HG03025 (cell line): ENCODE measurements around the gene PFN2.
"Not testable (repeated sequence)": the region's sequence is repeated elsewhere in the genome, so short reads cannot be mapped to it uniquely, and the experiment has no call there.

Source experiments
- ATAC-seq: cut with Tn5 transposase; IDR thresholded peaks from one replicate; pipeline ENCODE4 v1.9.1; 2021; ENCODE audit warnings: mild to moderate bottlenecking, moderate library complexity; ENCODE audit not compliant: unreplicated experiment, low FRiP score

PFN2 gene

GRCh38 chr3:149969110-149969939 is 1.4 kb downstream of the PFN2 start:
- peak; percentile 0 for ATAC-seq

DNA sequence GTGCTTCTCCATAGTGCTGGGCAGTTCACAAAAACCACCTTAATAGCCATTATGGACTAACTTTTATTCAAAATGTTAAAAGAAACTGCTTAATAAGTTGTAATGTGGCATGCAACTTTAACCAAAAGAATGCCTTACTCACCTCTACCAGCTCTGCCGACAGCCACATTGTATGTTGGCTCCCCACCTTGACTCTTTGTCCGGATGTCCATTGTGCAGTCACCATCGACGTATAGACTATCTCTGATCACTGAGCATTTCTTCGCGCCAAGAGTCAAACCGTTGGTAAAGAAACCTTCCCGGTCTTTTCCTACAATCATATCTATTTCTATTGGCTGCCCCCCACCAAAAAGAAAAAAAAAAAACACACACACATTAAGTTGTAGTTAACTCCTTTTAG is 2.5 kb downstream of the PFN2 start:
- no peak for ATAC-seq

DNA sequence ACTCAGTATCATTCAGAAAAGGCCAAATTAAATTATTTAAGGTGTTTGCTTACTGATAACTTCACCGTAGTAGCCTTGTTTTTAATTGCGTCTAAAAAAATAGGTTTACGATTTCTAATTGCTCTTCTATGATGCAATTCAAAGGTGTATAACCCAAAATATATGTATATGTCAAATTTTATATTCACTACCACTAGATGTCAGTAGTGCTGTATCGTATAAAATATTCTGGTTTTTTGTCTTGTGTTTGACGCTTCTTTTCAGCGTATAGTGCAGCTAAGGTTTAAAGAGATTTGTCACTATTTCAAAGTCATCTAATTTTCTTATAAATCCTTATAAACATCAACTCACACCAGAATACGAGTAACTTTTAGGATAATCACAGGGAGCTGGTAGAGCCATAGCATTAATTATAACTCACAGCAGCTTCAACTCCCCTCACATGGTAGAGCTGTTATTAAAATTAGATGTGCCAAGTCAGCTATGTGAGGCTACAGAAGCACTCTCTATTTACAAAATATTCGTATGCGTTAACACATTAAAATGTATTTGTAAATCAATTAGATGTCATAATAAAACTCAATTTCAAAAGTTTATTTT is 3.5 kb downstream of the PFN2 start:
- no peak for ATAC-seq

GRCh38 chr3:149965278-149965677 is 5.4 kb downstream of the PFN2 start:
- ATAC-seq = no peak

DNA sequence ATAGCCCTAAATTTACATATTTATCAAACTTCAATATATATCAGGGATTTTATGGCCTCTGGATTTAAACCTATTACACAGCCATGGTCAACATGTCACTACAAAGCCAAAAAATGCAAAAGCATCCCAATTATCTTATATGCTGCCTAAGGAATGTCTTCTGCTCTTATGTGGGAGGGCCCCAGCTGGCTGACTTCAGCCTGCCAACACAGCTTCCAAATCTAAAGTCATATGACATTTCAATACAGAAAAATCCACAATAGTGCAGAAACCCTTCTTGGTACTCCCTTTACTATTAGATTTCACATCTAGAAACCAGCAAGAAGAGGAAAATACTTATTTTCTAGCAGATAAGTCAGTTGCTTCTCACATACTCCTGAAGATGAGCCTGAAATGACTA is 6.4 kb downstream of the PFN2 start:
- no peak for ATAC-seq

DNA sequence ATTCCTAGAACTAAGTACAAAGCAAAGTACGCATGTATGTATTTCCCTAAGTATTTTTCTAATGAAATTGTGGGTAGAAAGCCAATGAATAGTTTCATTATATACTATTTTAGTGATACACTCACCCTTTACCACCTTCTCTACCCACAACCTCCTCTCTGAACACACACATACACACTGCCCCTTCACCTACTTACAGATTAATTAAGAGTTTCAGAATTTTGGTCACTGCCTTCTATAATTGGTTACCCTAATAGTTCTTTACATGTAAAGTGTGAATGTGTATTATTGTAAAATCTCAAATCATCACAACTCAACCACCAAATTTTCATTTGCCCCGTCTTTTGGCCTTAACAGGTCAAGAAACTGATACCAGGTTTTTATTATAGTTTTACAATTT is 7.2 kb downstream of the PFN2 start:
- ATAC-seq = no peak

DNA sequence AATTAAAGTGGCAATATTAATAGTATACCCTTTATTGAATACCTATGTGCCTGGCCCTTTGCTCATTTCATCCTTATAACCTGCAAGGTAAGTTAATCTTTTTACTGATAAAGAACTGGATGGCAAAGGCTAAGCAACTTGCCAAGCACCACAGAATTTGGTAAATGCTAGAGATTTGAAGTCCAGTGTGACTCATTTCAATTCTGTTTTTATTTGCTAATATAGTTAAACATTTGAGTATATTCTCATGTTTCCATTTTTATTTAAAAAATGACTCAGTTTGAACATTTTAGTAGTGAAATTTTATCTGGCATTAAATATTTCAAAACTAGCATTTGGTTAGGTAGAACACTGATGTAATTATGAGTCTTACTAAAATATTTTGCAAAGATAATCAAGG is 11.3 kb downstream of the PFN2 start:
- ATAC-seq = no peak

DNA sequence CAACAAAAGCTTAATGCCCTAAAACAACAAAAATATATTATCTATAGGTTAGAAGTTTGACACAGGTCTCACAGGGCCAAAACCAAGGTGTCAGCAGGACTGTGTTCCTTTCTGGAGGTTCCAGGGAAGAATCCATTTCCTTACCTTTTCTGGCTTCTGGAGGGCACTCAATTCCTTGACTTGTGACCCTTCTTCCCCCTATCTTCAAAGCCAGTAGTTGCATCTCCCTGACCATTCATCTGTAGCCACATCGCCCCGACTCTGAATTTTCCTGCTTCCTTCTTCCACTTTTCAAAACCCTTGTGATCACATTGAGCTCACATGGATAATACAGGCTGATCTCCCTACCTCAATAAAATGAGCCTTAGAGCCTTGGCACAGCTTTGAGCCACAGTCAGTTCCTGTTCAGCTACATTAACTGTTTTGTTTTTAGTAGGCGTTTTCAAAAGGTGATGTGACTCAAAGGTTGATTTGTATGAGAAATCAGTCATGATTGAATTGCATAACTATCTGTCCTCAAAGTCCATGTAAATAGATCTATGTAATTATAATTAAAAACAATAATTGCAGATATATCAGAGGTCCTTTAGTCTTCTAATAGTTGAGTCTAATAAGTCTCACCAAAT is 12.4 kb downstream of the PFN2 start:
- no peak for ATAC-seq

DNA sequence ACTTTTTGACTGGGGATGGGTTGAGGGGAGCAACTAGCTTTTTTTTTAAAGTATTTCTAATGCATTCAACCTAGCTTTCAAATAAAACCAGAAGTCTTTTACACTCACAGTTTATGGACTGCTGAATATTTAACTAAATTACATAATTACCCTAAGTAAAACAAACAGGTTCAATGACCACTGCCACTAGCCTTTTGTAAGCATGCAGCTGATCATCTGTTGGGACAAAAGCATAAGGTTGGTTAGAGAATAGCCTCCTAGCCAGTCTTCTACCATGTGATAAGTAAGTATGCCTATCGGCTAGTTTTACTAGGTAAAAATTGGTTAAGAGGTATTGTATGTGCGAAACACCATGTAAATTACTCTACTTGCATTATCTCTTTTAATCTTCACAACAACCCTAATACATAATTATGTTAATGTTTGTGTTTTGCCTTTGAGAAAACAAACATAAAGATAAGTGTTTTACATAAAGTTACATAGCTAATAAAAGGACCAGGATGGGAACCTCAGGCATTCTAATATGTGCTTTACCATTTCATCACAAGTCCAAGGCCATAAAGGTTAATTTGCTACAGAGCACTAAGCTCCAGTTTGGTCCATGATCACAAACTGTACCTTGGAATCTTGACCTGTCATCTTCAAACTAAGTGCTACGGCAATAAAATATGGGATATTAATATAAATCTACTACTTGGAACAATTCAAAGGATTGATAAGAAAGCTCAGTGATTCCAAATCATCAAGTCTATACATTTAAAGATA is 13.2 kb downstream of the PFN2 start:
- ATAC-seq = no peak

GRCh38 chr3:149955449-149955848 is 15.2 kb downstream of the PFN2 start:
- no peak for ATAC-seq

GRCh38 chr3:149954812-149955211 is 15.9 kb downstream of the PFN2 start:
- ATAC-seq = no peak

DNA sequence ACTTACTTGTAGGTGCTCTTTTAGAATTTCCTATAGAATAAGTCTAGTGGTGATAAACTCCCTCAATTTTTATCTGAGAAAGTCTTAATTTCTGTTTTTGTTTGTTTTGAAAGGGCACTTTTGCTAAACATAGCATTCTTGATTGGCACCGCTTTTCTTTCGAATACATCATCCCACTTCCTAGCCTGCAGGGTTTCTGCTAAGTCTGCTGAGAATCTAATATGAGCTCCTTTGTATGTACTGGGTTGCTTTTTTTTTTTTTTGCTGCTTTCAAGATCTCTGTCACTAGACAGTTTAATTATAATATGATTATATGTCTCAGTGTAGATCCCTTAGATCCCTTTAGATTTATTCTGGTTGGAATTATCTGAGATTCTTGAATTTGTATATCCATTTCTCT is 21.5 kb downstream of the PFN2 start:
- ATAC-seq = no peak

DNA sequence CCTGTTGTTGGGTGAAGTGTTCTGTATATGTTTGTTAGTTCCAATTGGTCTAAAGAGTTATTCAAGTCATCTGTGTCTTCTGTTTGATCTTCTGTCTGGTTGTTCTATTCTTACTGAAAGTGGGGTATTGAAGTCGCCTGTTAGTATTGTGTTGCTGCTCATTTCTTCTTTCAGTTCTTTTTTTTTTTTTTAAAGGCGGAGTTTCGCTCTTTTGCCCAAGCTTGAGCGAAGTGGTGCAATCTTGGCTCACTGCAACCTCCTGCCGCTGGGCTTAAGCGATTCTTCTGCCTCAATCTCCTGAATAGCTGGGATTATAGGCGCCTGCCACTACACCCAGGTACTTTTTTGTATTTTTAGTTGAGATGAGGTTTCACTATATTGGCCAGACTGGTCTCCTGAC is 23.5 kb downstream of the PFN2 start:
- no peak for ATAC-seq

DNA sequence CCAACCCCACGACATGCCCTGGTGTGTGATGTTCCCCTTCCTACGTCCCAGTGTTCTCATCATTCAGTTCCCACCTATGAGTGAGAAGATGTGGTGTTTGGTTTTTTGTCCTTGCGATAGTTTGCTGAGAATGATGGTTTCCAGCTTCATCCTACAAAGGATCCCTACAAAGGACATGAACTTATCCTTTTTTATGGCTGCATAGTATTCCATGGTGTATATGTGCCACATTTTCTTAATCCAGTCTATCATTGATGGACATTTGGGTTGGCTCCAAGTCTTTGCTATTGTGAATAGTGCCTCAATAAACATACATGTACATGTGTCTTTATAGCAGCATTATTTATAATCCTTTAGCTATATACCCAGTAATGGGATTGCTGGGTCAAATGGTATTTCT is 26.7 kb downstream of the PFN2 start:
- ATAC-seq = not testable (repeated sequence)

DNA sequence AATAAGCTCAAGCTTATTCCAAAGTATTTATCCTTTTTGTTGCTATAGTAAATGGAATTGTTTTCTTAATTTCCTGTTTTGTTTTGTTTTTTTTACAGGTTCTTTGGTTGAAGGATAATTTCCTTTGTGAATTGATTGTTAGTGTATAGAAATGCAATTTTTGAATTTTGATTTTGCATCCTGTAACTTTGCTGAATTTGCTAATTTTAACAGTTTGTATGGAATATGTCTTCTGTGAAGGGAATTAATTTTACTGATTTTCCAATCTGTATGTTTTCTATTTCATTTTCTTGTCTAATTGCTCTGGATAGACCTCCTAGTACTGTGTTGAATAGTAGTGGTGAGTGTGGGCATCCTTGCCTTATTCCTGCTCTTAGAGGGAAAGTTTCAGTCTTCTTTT is 28.3 kb downstream of the PFN2 start:
- ATAC-seq = no peak

DNA sequence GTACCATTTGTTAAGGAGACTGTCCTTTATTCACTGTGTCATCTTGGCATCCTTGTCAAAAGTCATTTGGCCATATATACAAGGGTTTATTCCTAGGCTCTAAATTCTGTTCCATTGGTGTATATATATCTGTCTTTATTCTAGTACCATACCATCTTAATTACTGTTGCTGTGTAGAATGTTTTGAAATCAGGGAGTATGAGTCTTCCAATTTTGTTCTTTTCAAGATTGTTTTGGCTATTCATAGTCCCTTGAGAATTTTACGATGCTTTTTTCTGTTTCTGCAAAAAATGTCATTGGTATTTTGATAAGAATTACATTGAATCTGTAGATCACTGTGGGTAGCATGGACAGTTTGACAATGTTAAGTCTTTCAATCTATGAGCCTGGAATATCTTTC is 28.7 kb downstream of the PFN2 start:
- no peak for ATAC-seq

DNA sequence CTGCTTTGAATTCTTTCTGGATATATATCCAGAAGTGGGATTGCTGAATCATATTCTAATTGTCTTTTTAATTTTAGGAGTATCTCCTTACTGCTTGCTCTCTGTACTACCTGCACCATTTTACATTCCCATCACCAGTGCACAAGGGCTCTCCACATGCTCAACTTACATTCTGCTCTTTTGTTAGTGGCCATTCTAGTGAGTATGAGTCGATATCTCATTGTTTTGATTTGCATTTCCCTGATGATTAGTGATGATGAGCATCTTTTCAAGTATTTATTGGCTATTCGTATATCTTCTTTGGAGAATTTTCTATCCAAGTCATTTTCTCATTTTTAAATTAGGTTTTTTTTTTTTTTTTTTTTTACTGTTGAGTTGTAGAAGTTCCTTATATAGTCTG is 29.5 kb downstream of the PFN2 start:
- ATAC-seq = no peak

DNA sequence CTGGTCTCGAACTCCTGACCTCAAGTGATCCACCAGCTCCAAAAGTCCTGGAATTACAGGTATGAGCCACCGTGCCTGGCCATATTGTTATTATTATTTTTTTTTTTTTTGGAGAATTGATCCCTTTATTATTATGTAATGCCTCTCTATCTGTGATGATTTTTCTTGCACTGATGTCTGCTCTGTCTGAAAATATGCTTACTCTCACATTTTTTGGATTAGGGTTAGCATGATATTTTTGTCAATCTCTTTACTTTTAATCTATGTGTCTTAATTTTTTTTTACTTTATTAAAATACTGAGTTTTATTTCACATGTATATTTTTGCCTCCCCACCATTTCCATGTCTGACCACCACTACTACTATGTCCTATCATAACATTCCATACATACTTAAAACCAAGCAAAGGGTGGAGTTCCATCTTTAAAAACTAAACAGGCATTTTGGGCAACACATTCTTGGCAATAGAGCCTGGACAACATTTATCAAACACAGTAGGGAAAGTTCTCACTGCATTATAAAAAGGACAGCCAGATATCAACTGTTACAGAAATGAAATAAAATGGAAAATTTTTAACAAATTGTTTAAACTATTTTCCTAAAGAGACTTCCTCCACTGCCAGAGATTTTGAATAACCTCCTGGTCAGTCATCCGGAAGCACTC is 32.2 kb downstream of the PFN2 start:
- ATAC-seq = not testable (repeated sequence)

DNA sequence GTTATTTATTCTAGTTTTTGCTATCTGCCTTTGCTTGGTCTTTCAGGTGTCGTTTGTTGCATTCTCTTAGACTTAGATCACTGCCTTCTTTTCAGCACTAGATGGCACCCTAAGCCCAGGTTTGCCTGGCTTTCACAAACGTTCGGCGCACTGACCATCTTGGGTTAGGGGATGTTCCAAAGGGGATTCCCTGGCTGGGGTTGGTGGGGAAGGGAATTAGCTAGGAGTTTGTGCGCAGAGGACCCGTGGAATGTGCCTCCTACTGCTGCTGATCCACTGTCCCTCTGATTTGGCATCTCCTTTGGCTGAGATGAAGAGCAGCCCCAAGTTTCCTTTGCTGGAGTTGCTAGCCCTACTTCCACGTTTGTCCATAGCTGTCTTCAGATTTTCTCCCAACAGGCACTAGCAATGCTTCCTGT is 33.9 kb downstream of the PFN2 start:
- ATAC-seq = peak; percentile 69

DNA sequence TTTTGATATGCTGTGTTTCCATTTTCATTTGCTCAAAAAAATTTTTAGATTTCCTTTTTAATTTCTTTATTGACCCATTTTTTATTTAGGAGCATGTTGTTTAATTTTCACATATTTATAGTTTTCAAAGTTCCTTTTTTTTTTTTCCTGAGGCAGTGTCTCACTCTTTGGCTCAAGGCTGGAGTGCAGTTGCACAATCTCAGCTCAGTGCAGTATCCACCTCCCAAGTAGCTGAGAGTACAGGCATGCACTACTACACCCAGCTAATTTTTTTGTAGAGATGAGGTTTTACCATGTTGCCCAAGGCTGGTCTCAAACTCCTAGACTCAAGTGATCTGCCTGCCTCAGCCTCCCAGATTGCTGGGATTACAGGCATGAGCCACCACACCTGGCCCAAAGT is 36.2 kb downstream of the PFN2 start:
- ATAC-seq = no peak

DNA sequence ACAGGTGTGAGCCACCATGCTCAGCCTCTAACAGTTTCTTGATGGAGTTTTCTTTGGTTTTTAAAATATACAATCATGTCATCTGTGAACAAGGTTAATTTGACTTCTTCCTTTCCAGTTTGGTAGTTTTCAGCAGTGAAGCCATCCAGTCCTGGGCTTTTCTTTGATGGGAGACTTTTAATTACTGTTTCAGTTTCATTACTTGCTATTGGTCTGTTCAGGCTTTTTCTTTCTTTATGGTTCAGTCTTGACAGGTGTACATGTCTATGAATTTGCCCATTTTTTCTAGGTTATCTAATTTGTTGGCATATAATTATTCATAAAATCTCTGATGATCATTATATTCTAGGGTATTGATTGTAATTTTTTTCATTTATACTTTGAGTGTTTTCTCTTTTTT is 36.8 kb downstream of the PFN2 start:
- peak; percentile 59 for ATAC-seq
